ENCODE results near the gene ABCG4. TPM values are rescaled to one million over a fixed set of nuclear protein-coding genes. Genes with fewer than 3 reads are reported as not detected.
A peak's percentile ranks its signal among the peaks of the same experiment; 100 is the strongest.

The ABCG4 gene
- total RNA-seq, 2 experiments from 2014 or later, result 0.08 TPM; not detected in 1

DNA sequence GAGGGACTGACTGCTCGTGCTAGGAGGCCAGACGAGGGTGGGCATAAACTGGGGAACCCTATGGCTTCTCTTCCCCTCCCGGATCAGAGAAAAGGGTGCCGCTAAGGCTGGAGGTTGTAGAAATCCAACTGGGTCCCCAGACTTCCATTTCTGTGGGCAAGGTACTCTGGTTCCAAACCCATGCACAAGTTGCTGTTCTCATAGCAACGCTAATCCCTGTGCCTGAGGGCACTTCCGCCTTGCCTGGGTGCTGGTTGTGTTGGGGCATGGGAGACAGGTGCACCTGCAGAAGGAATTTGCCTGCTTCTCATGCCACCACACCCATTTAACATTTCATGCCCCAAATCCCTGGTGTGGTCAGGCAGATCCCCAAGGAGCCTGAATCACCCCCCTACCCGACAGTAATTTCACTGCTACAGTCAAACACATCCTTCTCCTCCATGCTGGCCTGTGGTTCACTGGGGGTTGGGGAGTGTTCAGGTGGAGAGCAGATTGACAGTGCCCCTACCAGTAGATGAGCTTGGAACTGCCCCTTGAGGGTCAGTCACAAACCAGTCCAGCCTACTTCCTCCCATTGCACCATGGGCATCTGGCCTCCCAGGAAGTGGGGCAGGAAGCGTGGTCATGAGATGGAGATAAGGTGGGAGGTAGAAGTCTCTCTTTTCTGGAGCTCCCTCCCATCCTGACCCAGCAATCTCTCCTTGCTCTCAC is 40.6 kb upstream of the ABCG4 start:
- H3K4me3 Mint-ChIP-seq, result peak overlapping the region; percentile 81
- H3K4me1 Mint-ChIP-seq (ENCODE audit: low read depth), result peaks cover 50% of the 10 kb centered on the region
- POLR2A ChIA-PET, result interaction anchor here (1.0 to 3.7 kb wide), 9 partner anchors 7 to 169 kb away, joined by 3 to 38 read pairs (median 19); partner anchors contain the start of genes HINFP, RPS25, TRAPPC4 and VPS11
- Histone ChIP-seq H3K9me3 (ENCODE audit: control insufficient read depth in 1 of 2, insufficient read depth in 1 of 2, low read length in 2 of 2) (no peaks in the 10 kb centered on the region), H3K4me3 (ENCODE audit: low read length) (peak overlapping the region; percentile 92), H3K36me3 (ENCODE audit: insufficient read depth, low read length) (peaks cover 34% of the 10 kb centered on the region), H3K27me3 (ENCODE audit: control insufficient read depth in 1 of 2, insufficient read depth in 2 of 2, low read length in 2 of 2) (no peaks in the 10 kb centered on the region), H3K27ac (ENCODE audit: low read depth in 1 of 2, low read length in 2 of 2) (peak overlapping the region; percentile 43 to 72), H3K4me1 (ENCODE audit: insufficient read depth, low read length) (peaks cover 39% of the 10 kb centered on the region)
- DNase-seq, result peak in 8 of 14 experiments; percentile 16 to 64 (median 44)
- H3K36me3 Mint-ChIP-seq (ENCODE audit: low read depth), result peaks cover 45% of the 10 kb centered on the region
- H3K27me3 Mint-ChIP-seq, result no peaks in the 10 kb centered on the region
- ATAC-seq (ENCODE audit: poor library complexity), result peak; percentile 51
- intact Hi-C loops (cut with DNase I, micrococcal nuclease), result loop anchor here (2.0 to 10.0 kb wide), 3 partner anchors 14 to 534 kb away; partner anchors contain the start of gene ARCN1 (in 1 of the 2)
- H3K27ac Mint-ChIP-seq, result peak overlapping the region; percentile 82
- TF ChIP-seq, protein P1, sequence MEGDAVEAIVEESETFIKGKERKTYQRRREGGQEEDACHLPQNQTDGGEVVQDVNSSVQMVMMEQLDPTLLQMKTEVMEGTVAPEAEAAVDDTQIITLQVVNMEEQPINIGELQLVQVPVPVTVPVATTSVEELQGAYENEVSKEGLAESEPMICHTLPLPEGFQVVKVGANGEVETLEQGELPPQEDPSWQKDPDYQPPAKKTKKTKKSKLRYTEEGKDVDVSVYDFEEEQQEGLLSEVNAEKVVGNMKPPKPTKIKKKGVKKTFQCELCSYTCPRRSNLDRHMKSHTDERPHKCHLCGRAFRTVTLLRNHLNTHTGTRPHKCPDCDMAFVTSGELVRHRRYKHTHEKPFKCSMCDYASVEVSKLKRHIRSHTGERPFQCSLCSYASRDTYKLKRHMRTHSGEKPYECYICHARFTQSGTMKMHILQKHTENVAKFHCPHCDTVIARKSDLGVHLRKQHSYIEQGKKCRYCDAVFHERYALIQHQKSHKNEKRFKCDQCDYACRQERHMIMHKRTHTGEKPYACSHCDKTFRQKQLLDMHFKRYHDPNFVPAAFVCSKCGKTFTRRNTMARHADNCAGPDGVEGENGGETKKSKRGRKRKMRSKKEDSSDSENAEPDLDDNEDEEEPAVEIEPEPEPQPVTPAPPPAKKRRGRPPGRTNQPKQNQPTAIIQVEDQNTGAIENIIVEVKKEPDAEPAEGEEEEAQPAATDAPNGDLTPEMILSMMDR (IDR thresholded peaks at IDR 0.05), result no peak
- H3K9me3 Mint-ChIP-seq, result no peaks in the 10 kb centered on the region
- CTCF ChIA-PET, result interaction anchor here (0.6 to 1.0 kb wide), 2 partner anchors 75 to 230 kb away, joined by 3 read pairs; no protein-coding TSS in a partner anchor

DNA sequence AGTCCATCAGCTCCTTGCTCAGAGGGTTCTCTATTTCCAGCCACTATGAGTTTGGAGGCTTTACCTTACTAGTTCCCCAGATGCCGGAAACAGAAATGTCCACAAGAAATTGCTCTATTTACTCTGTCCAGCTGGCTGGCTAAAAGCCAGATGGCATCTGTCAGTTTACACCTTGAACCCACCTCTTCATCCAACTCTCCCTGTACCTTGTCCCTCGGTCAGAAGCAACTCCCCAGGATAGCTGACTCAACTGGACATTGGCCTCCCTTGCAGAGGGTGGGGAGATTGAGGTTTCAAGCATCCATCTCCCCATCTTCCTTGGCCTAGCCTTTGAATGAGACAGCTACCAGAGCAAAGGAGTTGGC is 40.0 kb upstream of the ABCG4 start:
- H3K4me1 Mint-ChIP-seq (ENCODE audit: low read depth), result peaks cover 47% of the 10 kb centered on the region

DNA sequence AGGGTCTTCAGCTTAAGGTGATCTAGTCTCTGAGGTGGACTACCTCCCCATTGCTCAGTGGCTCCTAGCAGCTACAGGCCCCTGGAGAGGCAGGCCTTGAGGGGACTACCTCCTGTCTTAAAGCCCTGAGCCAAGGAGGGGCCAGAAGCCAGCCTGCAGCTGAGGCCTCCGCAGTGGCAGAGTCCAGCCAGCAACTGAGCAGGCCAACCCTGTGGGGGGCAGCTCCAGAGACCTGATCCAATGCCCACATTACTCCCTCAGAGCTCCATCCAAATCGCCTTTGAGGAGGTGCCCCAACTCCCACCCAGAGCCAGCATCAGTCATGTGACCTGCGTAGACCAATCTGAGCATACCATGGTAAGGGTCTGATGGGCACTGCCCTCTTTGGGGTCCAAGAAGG is 39.0 kb upstream of the ABCG4 start:
- DNase-seq (no peak), ATAC-seq (ENCODE audit: poor library complexity) (no peak)
- ChIA-PET CTCF (no interaction called here), POLR2A (interaction anchor here (1.2 to 3.7 kb wide), 6 partner anchors 9 to 91 kb away, joined by 3 to 33 read pairs (median 10); partner anchors contain the start of genes HINFP, HMBS, RPS25 and TRAPPC4)
- Mint-ChIP-seq H3K4me3 (peak overlapping the region; percentile 81), H3K27me3 (no peaks in the 10 kb centered on the region), H3K36me3 (ENCODE audit: low read depth) (peaks cover 56% of the 10 kb centered on the region), H3K4me1 (ENCODE audit: low read depth) (peaks cover 41% of the 10 kb centered on the region), H3K27ac (peak overlapping the region; percentile 82), H3K9me3 (no peaks in the 10 kb centered on the region)
- intact Hi-C loops (cut with DNase I, micrococcal nuclease), result loop anchor here (2.0 to 10.0 kb wide), 3 partner anchors 13 to 535 kb away; partner anchors contain the start of gene ARCN1 (in 1 of the 2)
- Histone ChIP-seq H3K4me3 (ENCODE audit: low read length) (no peak overlapping the region), H3K4me1 (ENCODE audit: insufficient read depth, low read length) (peaks cover 53% of the 10 kb centered on the region), H3K9me3 (ENCODE audit: control insufficient read depth in 1 of 2, insufficient read depth in 1 of 2, low read length in 2 of 2) (no peaks in the 10 kb centered on the region), H3K27ac (ENCODE audit: low read depth in 1 of 2, low read length in 2 of 2) (peak overlapping the region in 1 of 2 donors; percentile 34), H3K36me3 (ENCODE audit: insufficient read depth, low read length) (peaks cover 45% of the 10 kb centered on the region), H3K27me3 (ENCODE audit: control insufficient read depth in 1 of 2, insufficient read depth in 2 of 2, low read length in 2 of 2) (no peaks in the 10 kb centered on the region)
- TF ChIP-seq, protein P1 (IDR thresholded peaks at IDR 0.05), result no peak

More for the DNA sequence above, 40.0 kb upstream of the ABCG4 start:
- Mint-ChIP-seq H3K27me3 (no peaks in the 10 kb centered on the region), H3K4me3 (peak overlapping the region; percentile 81), H3K27ac (peak overlapping the region; percentile 82), H3K9me3 (no peaks in the 10 kb centered on the region), H3K36me3 (ENCODE audit: low read depth) (peaks cover 50% of the 10 kb centered on the region)
- intact Hi-C loops (cut with DNase I, micrococcal nuclease), result loop anchor here (2.0 to 10.0 kb wide), 3 partner anchors 14 to 534 kb away; partner anchors contain the start of gene ARCN1 (in 1 of the 2)
- peaks cover 39% of the 10 kb centered on the region for H3K36me3 ChIP-seq (ENCODE audit: insufficient read depth, low read length)
- H3K9me3 ChIP-seq (ENCODE audit: control insufficient read depth in 1 of 2, insufficient read depth in 1 of 2, low read length in 2 of 2), result no peaks in the 10 kb centered on the region
- TF ChIP-seq, protein P1 (IDR thresholded peaks at IDR 0.05), result no peak
- H3K4me1 ChIP-seq (ENCODE audit: insufficient read depth, low read length), result peaks cover 43% of the 10 kb centered on the region
- ATAC-seq (ENCODE audit: poor library complexity), result no peak
- POLR2A ChIA-PET, result interaction anchor here (1.0 to 3.7 kb wide), 8 partner anchors 10 to 168 kb away, joined by 3 to 33 read pairs (median 6); partner anchors contain the start of genes HINFP, HMBS, RPS25 and TRAPPC4
- peak overlapping the region; percentile 92 for H3K4me3 ChIP-seq (ENCODE audit: low read length)
- CTCF ChIA-PET, result interaction anchor here (0.6 kb wide), 1 partner anchor 76 kb away, joined by 3 read pairs; no protein-coding TSS in a partner anchor
- no peak for DNase-seq
- H3K27ac ChIP-seq (ENCODE audit: low read depth in 1 of 2, low read length in 2 of 2), result peak overlapping the region; percentile 55 to 72
- H3K27me3 ChIP-seq (ENCODE audit: control insufficient read depth in 1 of 2, insufficient read depth in 2 of 2, low read length in 2 of 2), result no peaks in the 10 kb centered on the region

All from CD4-positive, alpha-beta T cell (primary cell).